ENCODE data around the gene FJX1. TPM values are rescaled to one million over a fixed set of nuclear protein-coding genes. Genes with fewer than 3 reads are reported as not detected.
"Not testable (repeated sequence)": the region's sequence is repeated elsewhere in the genome, so short reads cannot be mapped to it uniquely, and the experiment has no call there.

The FJX1 gene
- total RNA-seq, 1 donor from 2014 or later: 7.4 TPM

DNA sequence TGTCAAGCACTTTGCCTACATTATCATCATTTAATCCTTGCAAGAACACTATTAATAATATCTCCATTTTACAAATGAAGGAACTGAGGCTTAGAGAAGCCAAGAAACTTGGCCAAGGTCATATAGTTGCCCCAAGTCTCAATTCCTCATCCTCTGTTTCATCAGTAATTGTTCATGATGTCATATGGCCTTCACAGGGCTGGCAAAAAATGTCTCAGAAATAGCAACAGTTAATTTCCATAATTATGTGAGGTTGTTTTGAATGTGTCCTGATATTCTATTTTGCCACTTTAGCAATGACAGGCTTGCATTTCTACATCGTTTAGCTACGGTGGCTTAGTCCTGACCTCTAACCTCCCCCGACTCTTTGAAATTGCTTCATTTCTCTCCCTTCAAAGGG, 23.7 kb downstream of the FJX1 start:
- H3K36me3 ChIP-seq: no peaks in the 10 kb centered on the region

DNA sequence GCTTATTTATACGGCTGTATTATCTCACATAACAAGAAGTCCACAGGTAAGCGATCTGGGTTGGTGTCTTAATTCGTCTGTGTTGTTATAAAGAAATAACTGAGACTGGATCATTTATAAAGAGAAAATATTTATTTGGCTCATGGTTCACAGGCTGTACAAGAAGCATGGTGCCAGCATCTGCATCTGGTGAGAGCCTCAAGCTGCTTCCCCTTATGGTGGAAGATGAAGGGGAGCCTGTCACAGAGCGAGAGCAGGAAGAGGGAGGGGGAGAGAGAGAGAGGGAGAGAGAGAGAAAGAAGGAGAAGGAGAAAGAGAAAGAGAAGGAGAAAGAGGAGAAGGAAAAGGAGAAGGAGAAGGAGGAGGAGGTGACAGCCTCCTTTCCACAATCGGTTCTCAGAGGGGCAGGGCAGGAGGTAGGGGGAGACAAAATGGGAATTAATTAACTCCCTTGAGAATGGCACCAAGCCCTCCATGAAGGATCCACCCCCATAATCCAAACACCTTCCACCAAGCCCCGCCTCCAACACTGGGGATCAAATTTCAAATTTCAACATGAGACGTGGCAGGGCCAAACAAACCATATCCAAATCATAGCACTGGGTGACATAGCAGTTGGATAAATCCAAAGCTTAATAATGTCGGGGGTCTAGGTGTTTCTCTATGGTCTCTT, 29.3 kb downstream of the FJX1 start:
- Histone ChIP-seq H3K9me3 (no peaks in the 10 kb centered on the region), H3K4me3 (no peak overlapping the region), H3K4me1 (no peaks in the 10 kb centered on the region), H3K27me3 (no peaks in the 10 kb centered on the region), H3K27ac (no peak overlapping the region), H3K36me3 (no peaks in the 10 kb centered on the region)
- TF ChIP-seq POLR2AphosphoS5 (IDR thresholded peaks at IDR 0.05; ENCODE audit: insufficient read depth in 1 of 2, low read depth in 1 of 2): no peak
- TF ChIP-seq POLR2A (IDR thresholded peaks at IDR 0.05): no peak
- TF ChIP-seq, protein P1, sequence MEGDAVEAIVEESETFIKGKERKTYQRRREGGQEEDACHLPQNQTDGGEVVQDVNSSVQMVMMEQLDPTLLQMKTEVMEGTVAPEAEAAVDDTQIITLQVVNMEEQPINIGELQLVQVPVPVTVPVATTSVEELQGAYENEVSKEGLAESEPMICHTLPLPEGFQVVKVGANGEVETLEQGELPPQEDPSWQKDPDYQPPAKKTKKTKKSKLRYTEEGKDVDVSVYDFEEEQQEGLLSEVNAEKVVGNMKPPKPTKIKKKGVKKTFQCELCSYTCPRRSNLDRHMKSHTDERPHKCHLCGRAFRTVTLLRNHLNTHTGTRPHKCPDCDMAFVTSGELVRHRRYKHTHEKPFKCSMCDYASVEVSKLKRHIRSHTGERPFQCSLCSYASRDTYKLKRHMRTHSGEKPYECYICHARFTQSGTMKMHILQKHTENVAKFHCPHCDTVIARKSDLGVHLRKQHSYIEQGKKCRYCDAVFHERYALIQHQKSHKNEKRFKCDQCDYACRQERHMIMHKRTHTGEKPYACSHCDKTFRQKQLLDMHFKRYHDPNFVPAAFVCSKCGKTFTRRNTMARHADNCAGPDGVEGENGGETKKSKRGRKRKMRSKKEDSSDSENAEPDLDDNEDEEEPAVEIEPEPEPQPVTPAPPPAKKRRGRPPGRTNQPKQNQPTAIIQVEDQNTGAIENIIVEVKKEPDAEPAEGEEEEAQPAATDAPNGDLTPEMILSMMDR (IDR thresholded peaks at IDR 0.05): no peak
- intact Hi-C loops (cut with DNase I): no loop called here
- no peak for DNase-seq (ENCODE audit: extremely low spot score in 2 of 2)

More for the DNA sequence above, 23.7 kb downstream of the FJX1 start:
- Histone ChIP-seq H3K27ac (no peak overlapping the region), H3K27me3 (no peaks in the 10 kb centered on the region), H3K9me3 (no peaks in the 10 kb centered on the region), H3K4me3 (no peak overlapping the region), H3K4me1 (no peaks in the 10 kb centered on the region)
- DNase-seq (ENCODE audit: extremely low spot score in 2 of 2): no peak
- TF ChIP-seq POLR2A (IDR thresholded peaks at IDR 0.05) (no peak), POLR2AphosphoS5 (IDR thresholded peaks at IDR 0.05; ENCODE audit: insufficient read depth in 1 of 2, low read depth in 1 of 2) (no peak)
- TF ChIP-seq, protein P1 (IDR thresholded peaks at IDR 0.05): no peak
- intact Hi-C loops (cut with DNase I): no loop called here

DNA sequence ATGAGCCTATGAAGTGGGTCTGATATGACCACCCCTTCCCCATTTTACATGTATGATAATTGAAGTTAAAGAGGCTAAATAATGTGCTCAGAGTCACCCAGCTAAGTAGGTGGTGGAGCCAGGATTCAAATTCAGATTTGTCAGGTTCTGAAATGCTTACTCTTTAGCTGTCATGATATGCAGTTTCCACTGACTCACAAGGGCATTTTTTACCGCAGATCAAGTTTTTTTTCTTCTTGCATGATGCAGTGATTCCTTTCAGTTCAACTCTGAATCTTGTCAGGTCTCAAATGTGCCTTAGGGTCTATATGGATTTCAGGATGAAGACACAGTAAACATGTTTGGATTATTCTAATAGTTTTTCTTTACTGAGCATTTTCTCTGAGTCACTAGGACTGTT, 31.7 kb downstream of the FJX1 start:
- no peak overlapping the region for H3K27ac ChIP-seq
- DNase-seq (ENCODE audit: extremely low spot score in 2 of 2): no peak
- intact Hi-C loops (cut with DNase I): no loop called here
- H3K4me3 ChIP-seq: no peak overlapping the region
- no peaks in the 10 kb centered on the region for H3K9me3 ChIP-seq
- H3K36me3 ChIP-seq: no peaks in the 10 kb centered on the region
- H3K4me1 ChIP-seq: no peaks in the 10 kb centered on the region
- no peaks in the 10 kb centered on the region for H3K27me3 ChIP-seq
- TF ChIP-seq POLR2AphosphoS5 (IDR thresholded peaks at IDR 0.05; ENCODE audit: insufficient read depth in 1 of 2, low read depth in 1 of 2): no peak
- TF ChIP-seq, protein P1 (IDR thresholded peaks at IDR 0.05): no peak
- TF ChIP-seq POLR2A (IDR thresholded peaks at IDR 0.05): no peak

DNA sequence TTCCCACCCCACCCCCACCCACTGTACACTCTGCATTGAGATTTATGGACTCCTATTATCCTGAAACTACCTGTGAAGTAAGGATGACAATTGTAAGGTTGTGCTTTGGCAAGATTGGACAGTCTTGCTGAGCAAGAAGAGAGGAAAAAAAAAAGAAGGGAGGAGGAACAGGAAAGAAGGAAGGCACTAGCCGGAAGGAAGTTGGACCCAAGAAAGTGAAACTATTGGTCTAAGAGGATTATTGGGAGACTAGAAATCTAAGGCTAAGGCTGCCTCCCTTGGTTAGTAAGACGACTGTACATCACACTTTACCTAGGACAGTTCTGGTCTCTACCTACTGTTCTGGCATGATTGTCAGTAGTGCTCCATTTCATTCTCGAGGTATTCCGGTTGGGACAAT, 32.2 kb downstream of the FJX1 start:
- Histone ChIP-seq H3K9me3 (no peaks in the 10 kb centered on the region), H3K27me3 (no peaks in the 10 kb centered on the region), H3K27ac (no peak overlapping the region), H3K36me3 (no peaks in the 10 kb centered on the region), H3K4me1 (no peaks in the 10 kb centered on the region), H3K4me3 (no peak overlapping the region)
- TF ChIP-seq POLR2A (IDR thresholded peaks at IDR 0.05): no peak
- no peak for TF ChIP-seq POLR2AphosphoS5 (IDR thresholded peaks at IDR 0.05; ENCODE audit: insufficient read depth in 1 of 2, low read depth in 1 of 2)
- TF ChIP-seq, protein P1 (IDR thresholded peaks at IDR 0.05): no peak
- no peak for DNase-seq (ENCODE audit: extremely low spot score in 2 of 2)
- intact Hi-C loops (cut with DNase I): no loop called here

DNA sequence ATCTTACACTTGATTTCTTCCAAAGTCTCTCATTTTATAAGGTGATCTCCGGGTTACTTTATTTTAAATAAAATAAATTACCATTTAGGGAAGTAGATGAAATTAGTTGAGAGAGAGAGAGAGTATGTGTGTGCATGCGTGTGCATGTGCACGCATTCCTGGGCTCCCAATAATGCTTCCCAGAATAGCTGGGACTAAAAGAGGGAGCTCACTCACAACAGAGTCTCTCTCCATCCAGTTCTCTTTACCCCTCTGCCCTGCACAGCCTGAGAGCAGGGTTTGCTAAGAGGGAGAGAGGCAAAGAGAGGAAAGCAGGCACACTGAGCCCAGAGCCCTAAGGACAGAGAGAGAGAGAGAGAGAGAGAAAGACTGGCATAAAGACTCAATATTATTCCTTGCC, 33.0 kb downstream of the FJX1 start:
- TF ChIP-seq, protein P1 (IDR thresholded peaks at IDR 0.05): no peak
- TF ChIP-seq POLR2AphosphoS5 (IDR thresholded peaks at IDR 0.05; ENCODE audit: insufficient read depth in 1 of 2, low read depth in 1 of 2): no peak
- TF ChIP-seq POLR2A (IDR thresholded peaks at IDR 0.05): no peak
- intact Hi-C loops (cut with DNase I): loop anchor here (1.0 kb wide), 1 partner anchor 16 kb away; no protein-coding TSS in a partner anchor
- H3K4me1 ChIP-seq: no peaks in the 10 kb centered on the region

DNA sequence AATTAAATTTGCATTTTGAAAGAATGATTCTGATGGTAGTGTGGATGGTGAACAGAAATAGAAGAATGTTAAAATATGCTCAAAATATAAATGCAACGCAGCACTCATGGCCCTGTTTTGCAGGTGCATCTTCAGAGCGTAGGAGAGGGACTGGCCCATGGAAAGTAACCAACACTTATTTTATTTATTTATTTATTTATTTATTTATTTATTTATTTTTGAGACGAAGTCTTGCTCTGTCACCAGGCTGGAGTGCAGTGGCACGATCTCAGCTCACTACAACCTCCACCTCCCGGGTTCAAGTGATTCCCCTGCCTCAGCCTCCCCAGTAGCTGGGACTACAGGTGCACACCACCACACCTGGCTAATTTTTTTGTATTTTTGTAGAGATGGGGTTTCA, 34.5 kb downstream of the FJX1 start:
- H3K27me3 ChIP-seq; intact Hi-C loops (cut with DNase I); H3K4me3 ChIP-seq; H3K9me3 ChIP-seq; H3K36me3 ChIP-seq; DNase-seq (ENCODE audit: extremely low spot score in 2 of 2); H3K27ac ChIP-seq; H3K4me1 ChIP-seq: not testable (repeated sequence)

More for the DNA sequence above, 33.0 kb downstream of the FJX1 start:
- Histone ChIP-seq H3K9me3 (no peaks in the 10 kb centered on the region), H3K27ac (no peak overlapping the region), H3K27me3 (no peaks in the 10 kb centered on the region), H3K4me3 (no peak overlapping the region), H3K36me3 (no peaks in the 10 kb centered on the region)
- no peak for DNase-seq (ENCODE audit: extremely low spot score in 2 of 2)

All from vagina (tissue), 2 donors.